Activated gamma-delta T cell (primary cell): ENCODE measurements around the gene ARID5A.

Experiments used
- DNase-seq: peaks from one replicate; lab custom pipeline; 2025; lab: John Stamatoyannopoulos, UW

ARID5A gene

GRCh38 chr2:96601382-96602292 lies 65.1 kb downstream of the ARID5A start:
- DNase-seq: no peak
